GM18870 (cell line): ENCODE data around the gene FAP.
A peak's percentile ranks its signal among the peaks of the same experiment; 100 is the strongest.

Source experiments
- ATAC-seq: cut with Tn5 transposase; IDR thresholded peaks from one replicate; pipeline ENCODE4 v1.9.1; 2021; ENCODE audit warnings: moderate library complexity; ENCODE audit not compliant: unreplicated experiment

The FAP gene

DNA sequence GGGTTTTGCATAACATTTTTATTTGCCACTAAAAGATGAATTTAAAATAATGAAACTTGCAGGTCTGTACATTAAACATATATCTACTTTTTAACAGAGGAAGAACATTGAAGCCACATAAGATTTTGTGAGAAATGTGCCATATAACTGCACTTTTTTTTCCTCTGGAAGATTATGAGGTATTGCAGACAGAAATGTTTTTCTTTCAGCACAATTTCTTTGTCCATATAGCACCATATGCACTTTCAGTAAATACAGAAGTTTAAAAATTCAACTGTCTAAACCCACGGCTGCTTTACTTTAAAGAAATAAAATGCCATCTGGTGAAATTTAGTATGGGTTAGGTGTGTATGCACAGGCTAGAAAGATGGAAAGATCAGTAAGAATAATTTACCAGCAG is 470 bp upstream of the FAP start:
- no peak for ATAC-seq

DNA sequence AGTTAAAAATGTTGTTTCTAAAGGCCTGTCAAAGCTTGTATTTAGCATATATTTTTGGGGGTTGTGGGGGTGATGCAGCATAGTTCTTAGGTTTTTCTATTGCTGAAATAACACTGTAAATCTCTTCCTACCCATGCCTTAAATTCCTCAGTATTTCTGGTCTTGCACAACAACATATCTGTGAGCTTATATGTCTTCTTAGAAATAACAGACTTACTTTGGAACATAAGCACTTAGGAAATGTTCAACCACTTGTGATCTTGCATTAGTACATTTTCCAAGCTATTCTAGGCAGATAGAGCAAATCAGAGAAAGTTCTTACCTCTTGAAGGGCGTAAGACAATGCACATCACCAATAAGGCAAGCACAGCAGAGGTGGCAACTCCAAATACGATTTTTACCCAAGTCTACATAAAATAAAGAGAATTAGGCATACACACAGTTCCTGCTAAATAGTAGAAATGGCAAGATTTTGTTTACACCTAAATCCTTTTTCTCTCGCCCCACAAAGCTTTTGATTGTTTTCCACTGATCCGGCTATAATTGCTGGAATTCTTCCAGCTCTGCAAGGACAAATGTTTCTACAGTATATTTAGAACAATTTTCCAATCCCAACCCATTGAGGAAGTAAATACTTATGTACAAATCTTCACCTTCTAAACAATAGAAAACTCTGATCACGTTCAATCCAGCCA is 512 bp downstream of the FAP start:
- ATAC-seq: no peak

DNA sequence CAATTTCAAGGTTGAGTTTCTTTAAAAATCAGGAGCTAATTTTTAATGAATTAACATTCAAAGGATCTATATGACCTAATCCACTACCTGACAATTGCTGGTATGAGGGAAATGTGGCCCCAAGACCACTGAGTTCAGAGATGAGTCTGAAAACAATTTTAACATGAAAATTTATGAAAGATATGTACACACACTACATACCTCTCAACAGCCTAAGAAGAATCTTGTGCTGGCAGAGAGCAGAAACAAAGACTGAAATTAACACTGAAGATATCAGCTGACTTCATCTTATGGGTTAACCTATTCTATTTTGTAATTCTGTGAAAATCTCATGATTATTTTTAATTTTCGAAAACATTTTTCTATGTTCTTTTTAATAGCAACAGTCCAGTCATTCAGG is 1.7 kb downstream of the FAP start:
- no peak for ATAC-seq

DNA sequence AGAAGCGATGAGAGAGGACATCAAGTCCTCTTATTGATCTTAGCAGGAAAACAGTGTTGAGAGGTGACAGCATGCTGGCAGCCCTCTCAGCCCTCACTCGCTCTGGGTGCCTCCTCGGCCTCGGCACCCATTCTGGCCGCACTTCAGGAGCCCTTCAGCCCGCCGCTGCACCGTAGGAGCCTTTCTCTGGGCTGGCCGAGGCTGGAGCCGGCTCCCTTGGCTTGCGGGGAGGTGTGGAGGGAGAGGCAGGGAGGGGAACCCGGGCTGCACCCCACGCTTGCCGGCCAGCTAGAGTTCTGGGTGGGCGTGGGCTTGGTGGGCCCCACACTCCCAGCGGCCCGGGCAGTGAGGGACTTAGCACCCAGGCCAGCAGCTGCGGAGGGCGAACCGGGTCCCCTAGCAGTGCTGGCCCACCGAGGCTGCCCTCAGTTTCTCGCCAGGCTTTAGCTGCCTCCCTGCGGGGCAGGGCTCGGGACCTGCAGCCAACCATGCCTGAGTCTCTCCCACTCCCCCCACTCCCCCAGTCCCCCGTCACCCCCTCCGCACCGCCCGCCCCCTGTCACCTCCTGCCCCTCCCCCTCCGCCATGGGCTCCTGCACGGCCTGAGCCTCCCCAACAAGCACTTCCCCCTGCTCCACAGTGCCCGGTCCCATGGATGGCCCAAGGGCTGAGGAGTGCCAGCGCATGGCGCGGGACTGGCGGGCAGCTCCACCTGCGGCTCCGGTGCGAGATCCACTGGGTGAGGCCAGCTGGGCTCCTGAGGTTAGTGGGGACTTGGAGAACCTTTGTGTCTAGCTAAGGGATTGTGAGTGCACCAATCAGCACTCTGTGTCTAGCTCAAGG is 8.4 kb downstream of the FAP start:
- ATAC-seq: no peak

DNA sequence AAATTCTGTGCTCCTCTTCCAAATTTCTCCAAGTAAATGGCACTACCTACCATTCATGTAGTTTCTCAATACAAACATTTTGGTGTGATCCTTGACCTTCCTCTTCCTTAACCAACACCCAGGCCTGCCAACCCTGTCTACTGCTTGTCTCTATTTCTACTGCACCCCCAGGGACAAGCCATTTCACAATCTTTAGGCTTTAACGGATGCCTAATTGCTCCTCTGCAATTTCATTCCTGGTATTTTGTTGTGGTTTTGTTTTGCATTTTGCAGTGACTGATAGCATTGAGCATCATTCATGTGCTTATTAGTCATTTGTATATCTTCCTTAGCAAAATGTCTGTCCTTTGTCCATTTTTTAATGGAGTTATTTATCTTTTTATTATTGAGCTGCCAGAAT is 10.0 kb downstream of the FAP start:
- ATAC-seq: no peak

DNA sequence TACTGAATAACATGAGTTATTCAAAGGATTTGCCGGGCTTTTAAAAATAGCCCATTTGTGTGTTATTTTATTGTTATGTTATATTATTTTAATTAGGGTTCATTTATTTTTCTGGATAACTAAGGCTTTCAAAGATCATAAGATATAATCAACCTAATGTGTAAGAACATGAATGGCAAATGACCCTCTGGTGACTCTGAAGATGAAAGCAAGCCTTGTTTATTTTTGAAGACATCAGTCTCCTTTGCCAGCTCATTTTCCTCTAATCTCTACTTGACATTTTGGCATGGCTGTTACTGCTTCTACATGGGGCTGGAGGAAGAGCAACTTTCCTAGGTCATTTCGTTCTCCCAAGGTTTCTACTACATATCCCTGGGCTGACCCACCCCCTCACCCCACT is 10.6 kb downstream of the FAP start:
- no peak for ATAC-seq

DNA sequence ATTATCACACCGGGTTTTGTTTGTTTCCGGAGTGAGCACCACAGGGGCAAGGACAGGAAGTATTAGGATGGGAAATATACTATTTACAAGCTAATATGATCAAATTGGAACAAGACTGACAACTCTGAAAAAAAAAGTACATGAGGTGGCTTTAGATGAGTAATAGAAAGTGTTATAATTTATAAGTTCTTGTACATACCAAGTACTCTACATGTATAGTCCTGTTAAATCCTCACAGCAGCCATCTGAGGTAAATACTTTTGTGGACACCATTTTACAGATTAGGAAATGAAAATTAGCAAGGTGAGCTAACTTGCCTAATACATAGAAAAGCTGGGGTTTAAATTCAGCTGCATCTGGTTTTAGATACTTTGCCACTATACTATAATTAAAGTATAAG is 11.2 kb downstream of the FAP start:
- no peak for ATAC-seq

DNA sequence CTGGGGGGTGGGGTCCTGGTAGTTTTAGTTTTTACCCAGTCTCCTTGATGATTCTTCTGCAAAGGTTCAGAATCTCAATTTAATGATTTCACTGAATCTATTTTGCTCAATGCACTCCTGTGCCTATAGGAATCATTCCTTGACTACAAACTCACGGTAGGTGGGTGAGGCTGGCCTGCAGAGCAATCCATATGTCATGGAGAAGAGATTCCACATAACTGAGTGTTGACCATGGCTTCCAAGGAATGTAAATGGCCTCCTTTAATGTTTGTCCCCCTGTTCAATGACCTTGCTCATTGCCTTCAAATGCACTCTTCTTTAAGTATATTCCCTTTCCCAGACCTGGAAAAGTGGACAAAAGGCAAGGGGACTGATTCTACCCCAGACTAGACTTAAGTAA is 12.5 kb downstream of the FAP start:
- ATAC-seq: no peak

DNA sequence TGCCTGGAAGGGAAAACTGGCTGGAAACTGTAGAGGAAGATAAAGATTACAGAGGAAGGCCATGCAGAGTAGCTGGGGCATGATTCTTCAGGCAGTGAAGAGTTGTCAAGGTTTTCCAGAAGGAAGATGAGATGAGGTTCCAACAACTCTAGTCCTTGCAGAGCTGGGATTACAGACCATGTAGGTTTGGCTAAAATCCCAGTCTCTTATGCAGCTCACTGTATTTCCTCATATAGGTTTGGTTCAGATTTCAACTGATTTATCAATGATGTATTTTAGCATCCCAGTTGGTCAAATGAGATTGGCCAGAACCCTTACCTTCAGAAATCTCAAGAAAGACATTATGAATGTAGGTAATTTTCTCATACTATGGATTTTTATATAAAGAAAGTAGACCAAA is 16.4 kb downstream of the FAP start:
- ATAC-seq: no peak

DNA sequence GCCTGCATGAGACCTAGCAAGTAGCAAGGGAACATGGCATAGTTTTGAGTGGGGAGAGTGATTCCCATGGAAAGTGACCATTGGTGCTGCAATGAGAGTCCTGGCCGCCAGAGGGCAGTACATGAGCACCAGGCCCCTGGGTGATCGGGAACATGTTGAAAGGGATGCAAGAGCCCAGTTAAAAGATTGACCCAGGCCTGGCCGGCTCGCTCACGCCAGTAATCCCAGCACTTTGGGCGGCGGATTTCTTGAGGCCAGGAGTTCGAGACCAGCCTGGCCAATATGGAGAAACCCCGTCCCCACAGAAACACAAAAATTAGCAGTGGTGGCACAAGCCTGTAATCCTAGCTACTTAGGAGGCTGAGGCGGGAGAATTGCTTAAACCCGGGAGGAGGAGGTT is 22.2 kb downstream of the FAP start:
- peak; percentile 87 for ATAC-seq

DNA sequence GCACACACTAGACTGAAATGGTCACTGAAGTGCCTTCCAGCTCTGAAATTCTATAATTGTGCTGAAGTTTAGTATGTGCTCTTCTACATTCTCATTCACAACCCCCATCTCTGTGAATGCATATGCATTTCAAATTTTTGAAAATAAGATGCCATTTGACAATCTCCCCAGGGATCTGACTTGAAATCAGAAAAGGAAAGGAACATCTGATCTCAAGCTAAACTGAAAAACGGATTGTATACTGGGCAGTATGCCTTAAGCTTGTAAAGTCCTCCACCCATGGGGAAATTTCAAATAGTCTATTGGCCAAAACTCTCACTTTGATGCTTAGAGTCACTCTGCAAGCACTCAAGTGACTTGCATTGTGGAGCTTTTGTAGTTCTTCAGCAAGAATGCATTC is 22.9 kb downstream of the FAP start:
- no peak for ATAC-seq

DNA sequence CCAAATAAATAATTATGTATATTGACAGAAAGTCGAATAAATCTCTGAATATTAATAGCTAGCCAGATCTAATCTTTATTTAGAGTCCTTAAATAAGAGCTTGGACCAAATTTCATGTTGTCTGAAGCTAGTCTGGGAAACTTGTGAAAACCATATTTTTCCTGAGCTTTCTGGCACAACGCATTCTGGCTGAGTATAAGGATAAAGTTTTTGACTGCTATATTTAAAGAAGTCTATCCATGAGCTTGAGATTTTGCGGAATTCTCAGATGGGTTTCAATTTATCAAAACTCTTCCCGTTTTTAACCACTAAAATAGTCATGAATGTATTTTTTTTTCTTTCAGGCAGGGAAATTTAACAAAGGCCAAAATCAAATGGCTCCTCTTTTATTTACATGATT is 23.8 kb downstream of the FAP start:
- ATAC-seq: no peak

DNA sequence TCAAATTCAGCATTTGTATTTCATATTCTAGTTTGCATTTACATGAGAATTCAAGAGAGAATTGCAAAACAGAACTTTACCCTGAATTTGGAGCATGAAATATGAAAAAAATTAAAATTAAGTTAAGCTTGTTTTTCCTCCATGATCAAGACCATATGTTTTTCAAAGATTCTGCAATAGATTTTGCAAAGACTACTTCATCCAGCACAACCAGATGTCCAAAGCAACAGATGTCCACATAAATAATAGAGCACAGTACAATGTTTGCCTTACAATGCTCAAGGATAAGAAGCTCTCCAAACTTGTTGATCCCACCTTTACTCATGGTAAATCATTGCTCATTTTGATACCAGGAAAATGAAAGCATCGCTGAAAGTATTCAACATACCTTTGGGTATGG is 25.6 kb downstream of the FAP start:
- no peak for ATAC-seq

DNA sequence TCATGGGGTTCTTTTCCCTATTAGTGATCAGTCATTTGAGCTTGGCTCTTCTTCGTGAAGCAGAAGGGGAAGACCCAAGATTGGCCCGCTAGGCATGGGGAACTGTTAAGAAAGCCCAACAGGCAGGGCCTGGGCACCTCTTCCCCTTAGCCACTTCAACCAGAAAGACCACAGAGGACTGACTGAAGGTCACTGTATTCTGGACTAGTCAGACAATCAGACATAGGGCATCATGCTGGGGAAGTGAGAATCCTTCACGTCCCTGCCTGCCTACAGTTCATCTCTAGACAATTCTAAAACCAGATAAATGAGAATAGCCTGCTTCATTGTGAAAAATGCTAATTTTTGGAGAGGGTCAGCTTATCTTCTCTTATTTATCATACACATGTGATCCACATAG is 28.1 kb downstream of the FAP start:
- ATAC-seq: no peak

DNA sequence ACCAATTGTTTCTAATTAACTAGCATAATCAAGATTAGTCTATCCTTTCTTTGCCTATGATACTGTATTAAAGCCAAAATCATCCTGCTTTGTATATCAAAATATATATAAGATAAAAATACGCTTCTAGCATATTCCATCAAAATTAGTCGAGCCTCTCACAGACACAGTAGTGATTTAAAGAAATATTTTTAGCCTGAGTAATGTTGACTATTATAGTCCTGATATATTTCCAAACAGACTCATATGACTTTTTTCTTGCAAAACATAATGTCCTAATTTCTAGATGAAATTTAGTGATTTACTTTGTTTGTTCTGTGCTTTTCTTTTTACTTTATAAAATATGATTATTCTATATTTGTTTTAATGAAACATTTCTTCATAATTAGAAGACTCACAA is 30.9 kb downstream of the FAP start:
- ATAC-seq: no peak

DNA sequence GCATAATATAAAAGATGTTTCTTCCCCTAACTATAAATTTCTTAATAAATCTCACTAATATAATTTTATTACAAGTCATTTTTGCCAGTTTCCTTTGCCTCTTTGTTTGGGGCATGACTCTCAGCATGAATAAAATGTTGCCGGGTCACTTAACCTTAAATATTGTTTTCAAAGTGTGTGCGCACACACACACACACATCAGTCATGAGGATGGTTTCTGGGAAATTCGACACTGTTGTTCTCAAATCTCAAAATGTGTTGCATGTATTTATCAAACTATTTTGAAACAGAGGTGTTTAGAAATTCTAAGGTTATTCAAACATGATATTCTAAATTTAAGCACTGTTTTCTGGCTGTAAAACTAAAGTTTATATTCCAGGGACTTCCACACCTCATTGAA is 31.5 kb downstream of the FAP start:
- no peak for ATAC-seq

DNA sequence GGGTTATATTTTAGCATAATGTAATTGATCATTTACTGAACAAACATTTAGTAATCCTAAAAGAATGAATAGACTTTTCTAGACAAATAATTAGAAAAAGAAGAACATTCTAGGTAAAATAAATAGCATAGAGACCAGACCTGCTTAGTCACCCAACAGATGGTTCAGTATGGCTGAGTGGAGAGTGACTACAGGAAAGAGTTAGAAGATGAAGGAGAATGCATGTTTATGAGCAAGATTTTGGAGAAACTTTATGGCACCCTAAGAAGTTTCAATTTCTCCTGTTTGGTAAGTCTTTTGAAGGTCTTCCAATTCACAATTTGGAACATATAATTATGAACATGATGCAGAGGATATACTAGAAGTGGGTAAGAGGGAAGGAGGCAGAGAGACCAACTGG is 32.9 kb downstream of the FAP start:
- ATAC-seq: no peak

DNA sequence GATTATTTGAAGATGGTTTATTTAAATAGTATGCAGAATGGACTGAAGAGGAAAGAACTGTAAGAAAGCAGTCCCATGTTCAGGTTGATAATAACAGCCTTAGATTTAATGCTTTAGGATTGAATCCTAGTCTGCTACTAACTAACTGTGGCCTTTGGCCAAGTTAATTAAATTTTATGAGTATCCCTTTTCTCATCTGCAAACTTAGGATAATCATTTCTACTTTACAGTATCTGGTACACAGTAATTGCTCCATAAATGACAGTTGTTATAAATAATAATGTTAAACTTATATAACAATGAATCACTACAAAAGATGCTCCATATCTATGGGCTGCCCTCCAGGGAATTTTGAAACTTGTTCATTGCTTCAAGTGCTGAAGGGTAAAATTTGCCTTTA is 41.0 kb downstream of the FAP start:
- ATAC-seq: no peak

DNA sequence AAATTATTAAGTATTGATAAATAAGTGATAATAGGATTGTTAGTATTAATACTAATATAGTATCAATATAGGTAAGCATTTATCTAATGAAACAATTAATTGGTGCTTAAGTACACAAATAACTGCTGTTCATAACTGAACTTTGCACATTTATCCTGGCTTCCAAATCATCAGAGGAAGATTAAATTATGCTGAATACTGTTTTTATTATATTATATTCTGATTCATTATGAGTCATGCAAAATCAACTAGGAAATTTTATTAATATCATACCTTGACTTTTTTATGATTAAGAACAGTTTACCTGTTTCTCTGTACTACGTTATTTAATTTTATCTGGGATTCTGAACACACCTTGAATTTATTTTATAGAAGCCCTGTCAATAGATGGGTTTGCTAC is 42.6 kb downstream of the FAP start:
- ATAC-seq: no peak

DNA sequence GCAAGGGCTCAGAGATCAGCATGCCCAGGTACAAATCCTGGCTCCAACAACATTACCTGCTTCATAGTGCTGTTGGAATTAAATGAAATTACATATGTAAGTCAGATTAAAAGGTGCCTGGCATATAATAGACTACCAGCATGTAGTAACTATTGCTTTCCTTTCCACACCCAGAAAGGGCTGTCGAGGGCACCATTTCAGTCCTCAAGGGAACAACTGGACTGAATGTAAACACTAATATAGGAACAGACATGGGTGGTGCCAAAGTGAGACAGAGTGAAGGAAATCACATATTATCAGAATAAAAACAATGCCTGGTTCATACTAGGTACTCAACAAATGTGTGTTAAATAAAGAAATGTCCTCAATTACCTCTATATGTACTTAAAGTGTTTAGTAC is 43.3 kb downstream of the FAP start:
- ATAC-seq: no peak

DNA sequence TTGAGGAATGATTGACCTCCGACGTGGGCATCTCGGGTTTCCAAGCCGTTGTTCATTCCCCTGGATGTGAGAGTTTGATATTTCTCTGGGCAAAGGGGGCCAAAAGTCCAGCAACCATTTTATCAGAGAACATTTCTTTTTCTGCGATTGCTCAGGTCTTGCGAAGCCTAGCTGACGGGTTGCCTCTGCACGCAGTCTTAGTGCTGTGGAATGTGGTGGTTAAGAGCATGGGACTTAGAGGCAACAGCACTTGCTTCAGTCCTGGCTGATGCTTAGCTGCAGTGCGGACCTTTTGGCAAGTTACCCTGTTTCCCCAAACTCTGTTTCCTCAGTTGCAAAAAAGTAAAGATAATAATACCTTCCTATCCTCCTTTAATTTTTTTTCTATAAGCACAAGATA is 45.0 kb downstream of the FAP start:
- no peak for ATAC-seq

DNA sequence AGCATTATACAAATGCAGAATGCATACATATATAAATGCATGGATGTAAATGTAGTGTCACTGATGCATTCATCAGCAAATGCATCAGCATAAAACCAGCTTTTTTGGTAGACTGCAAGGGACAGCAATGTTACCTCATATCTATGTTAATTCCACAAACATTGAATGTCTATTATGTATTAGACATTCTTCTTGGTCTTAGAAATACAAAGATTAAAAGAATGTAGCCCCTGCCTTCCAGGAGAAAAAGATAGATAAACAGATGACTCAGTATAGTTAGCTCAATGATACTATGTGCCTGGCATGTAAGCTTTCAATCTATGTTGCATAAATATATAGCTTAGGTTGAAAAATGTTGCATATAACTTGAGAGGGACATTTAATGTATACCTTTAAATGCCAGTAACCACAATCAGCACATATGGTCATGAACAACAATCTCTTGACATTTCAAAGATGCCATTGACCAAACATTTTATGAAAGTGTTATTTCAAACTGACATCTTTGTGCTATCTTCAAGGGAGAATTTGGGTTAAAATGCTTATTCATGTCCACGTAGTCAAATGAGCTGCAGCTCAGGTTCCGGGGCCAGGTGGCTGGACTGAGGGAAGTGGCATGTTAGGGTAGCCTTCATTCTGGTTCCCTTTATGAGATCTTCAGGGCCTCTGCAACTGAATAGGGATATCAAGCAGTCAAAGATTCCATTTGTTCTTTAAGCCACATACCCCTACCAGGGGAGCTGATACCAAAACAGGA is 46.0 kb downstream of the FAP start:
- ATAC-seq: no peak
